WTC11 (cell line): ENCODE results near the gene CPB2.

Source experiments
- CBFB ChIP-seq: sonication (generic); formaldehyde crosslinking; IDR thresholded peaks from 2 replicates; pipeline ENCODE4 v1.8.1; 2022; ENCODE audit warnings: mild to moderate bottlenecking, low read depth, missing genetic modification reagents
- CREB1 ChIP-seq: sonication (generic); formaldehyde crosslinking; IDR thresholded peaks from 2 replicates; pipeline ENCODE4 v1.8.0; 2023; ENCODE audit warnings: mild to moderate bottlenecking, missing genetic modification reagents
- IRF2 ChIP-seq: sonication (generic); formaldehyde crosslinking; IDR thresholded peaks from 2 replicates; pipeline ENCODE4 v1.8.0; 2022; ENCODE audit warnings: low read depth, missing genetic modification reagents, borderline replicate concordance
- NFE2L1 ChIP-seq: sonication (generic); formaldehyde crosslinking; IDR thresholded peaks from 2 replicates; pipeline ENCODE4 v1.8.1; 2023; ENCODE audit warnings: missing genetic modification reagents
- NR2C2 ChIP-seq: sonication (generic); formaldehyde crosslinking; IDR thresholded peaks from 2 replicates; pipeline ENCODE4 v1.8.0; 2022; ENCODE audit warnings: mild to moderate bottlenecking, missing genetic modification reagents
- SMAD4 ChIP-seq: sonication (generic); formaldehyde crosslinking; IDR thresholded peaks from 2 replicates; pipeline ENCODE4 v1.8.0; 2022; ENCODE audit warnings: mild to moderate bottlenecking, missing genetic modification reagents
- ZBTB21 ChIP-seq: sonication (generic); formaldehyde crosslinking; IDR thresholded peaks from 2 replicates; pipeline ENCODE4 v1.8.1; 2023; ENCODE audit warnings: mild to moderate bottlenecking, missing genetic modification reagents, borderline replicate concordance
- ZNF416 ChIP-seq: fragments of 250-450 bp; sonication (Bioruptor Pico); IDR thresholded peaks from 2 replicates; pipeline ENCODE4 v1.9.0; 2021; ENCODE audit warnings: mild to moderate bottlenecking, inconsistent platforms
- TF ChIP-seq, protein P1 (sequence below): fragments of 200-600 bp; IDR thresholded peaks from 2 replicates; pipeline ENCODE4 v1.8.0; 2022; ENCODE audit warnings: antibody characterized with exemption
- TF ChIP-seq, protein P2 (sequence below): sonication (generic); formaldehyde crosslinking; IDR thresholded peaks from 2 replicates; pipeline ENCODE4 v1.8.0; 2022; ENCODE audit warnings: mild to moderate bottlenecking, missing genetic modification reagents
- TF ChIP-seq, protein P3 (sequence below): fragments of 250-450 bp; sonication (Bioruptor Pico); IDR thresholded peaks from 2 replicates; pipeline ENCODE4 v2.1.2; 2022; ENCODE audit warnings: mild to moderate bottlenecking, moderate library complexity
- TF ChIP-seq, protein P4 (sequence below): sonication (generic); formaldehyde crosslinking; conservative IDR thresholded peaks from 2 replicates; pipeline ENCODE4 v1.8.1; 2022; ENCODE audit warnings: mild to moderate bottlenecking, missing genetic modification reagents
- TF ChIP-seq, protein P5 (sequence below): sonication (generic); formaldehyde crosslinking; IDR thresholded peaks from 2 replicates; pipeline ENCODE4 v1.8.1; 2022; ENCODE audit warnings: missing genetic modification reagents, borderline replicate concordance
- TF ChIP-seq, protein P6 (sequence below): sonication (generic); formaldehyde crosslinking; IDR thresholded peaks from 2 replicates; pipeline ENCODE4 v1.8.1; 2022; ENCODE audit warnings: low read depth, mild to moderate bottlenecking, moderate library complexity, missing genetic modification reagents, borderline replicate concordance

DNA sequence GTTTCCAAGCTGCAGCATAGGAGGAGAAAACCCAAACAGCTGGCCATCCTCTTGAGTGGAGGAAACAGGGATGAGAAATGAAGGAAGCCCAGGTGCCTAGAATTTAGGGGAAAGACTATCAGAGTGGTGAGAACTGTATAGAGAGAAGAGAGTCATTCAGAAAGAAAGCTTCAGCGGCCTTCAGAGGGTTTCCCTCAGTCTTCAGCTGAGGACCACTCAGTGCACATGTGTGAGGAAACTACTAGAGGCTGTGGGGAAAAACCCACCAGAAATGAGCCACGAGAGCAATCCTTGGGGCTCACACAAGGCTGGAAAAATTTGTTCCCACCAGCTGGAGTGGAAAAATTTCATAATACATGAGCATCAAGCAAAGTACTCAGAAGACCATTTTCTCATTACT, 35.2 kb upstream of the CPB2 start:
- TF ChIP-seq, protein P1, sequence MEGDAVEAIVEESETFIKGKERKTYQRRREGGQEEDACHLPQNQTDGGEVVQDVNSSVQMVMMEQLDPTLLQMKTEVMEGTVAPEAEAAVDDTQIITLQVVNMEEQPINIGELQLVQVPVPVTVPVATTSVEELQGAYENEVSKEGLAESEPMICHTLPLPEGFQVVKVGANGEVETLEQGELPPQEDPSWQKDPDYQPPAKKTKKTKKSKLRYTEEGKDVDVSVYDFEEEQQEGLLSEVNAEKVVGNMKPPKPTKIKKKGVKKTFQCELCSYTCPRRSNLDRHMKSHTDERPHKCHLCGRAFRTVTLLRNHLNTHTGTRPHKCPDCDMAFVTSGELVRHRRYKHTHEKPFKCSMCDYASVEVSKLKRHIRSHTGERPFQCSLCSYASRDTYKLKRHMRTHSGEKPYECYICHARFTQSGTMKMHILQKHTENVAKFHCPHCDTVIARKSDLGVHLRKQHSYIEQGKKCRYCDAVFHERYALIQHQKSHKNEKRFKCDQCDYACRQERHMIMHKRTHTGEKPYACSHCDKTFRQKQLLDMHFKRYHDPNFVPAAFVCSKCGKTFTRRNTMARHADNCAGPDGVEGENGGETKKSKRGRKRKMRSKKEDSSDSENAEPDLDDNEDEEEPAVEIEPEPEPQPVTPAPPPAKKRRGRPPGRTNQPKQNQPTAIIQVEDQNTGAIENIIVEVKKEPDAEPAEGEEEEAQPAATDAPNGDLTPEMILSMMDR, result no peak
- TF ChIP-seq NFE2L1 (CRISPR knock-in tag) (no peak), SMAD4 (CRISPR knock-in tag) (no peak), ZBTB21 (CRISPR knock-in tag) (no peak), IRF2 (no peak), ZNF416 (no peak), CREB1 (no peak), CBFB (CRISPR knock-in tag) (no peak), NR2C2 (CRISPR knock-in tag) (no peak)
- TF ChIP-seq, protein P2, sequence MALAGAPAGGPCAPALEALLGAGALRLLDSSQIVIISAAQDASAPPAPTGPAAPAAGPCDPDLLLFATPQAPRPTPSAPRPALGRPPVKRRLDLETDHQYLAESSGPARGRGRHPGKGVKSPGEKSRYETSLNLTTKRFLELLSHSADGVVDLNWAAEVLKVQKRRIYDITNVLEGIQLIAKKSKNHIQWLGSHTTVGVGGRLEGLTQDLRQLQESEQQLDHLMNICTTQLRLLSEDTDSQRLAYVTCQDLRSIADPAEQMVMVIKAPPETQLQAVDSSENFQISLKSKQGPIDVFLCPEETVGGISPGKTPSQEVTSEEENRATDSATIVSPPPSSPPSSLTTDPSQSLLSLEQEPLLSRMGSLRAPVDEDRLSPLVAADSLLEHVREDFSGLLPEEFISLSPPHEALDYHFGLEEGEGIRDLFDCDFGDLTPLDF, result no peak
- TF ChIP-seq, protein P3, sequence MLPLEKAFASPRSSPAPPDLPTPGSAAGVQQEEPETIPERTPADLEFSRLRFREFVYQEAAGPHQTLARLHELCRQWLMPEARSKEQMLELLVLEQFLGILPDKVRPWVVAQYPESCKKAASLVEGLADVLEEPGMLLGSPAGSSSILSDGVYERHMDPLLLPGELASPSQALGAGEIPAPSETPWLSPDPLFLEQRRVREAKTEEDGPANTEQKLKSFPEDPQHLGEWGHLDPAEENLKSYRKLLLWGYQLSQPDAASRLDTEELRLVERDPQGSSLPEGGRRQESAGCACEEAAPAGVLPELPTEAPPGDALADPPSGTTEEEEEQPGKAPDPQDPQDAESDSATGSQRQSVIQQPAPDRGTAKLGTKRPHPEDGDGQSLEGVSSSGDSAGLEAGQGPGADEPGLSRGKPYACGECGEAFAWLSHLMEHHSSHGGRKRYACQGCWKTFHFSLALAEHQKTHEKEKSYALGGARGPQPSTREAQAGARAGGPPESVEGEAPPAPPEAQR (CRISPR knock-in tag), result no peak
- TF ChIP-seq, protein P4, sequence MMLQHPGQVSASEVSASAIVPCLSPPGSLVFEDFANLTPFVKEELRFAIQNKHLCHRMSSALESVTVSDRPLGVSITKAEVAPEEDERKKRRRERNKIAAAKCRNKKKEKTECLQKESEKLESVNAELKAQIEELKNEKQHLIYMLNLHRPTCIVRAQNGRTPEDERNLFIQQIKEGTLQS (CRISPR knock-in tag), result no peak
- TF ChIP-seq, protein P5, sequence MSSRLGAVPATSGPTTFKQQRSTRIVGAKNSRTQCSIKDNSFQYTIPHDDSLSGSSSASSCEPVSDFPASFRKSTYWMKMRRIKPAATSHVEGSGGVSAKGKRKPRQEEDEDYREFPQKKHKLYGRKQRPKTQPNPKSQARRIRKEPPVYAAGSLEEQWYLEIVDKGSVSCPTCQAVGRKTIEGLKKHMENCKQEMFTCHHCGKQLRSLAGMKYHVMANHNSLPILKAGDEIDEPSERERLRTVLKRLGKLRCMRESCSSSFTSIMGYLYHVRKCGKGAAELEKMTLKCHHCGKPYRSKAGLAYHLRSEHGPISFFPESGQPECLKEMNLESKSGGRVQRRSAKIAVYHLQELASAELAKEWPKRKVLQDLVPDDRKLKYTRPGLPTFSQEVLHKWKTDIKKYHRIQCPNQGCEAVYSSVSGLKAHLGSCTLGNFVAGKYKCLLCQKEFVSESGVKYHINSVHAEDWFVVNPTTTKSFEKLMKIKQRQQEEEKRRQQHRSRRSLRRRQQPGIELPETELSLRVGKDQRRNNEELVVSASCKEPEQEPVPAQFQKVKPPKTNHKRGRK (CRISPR knock-in tag), result no peak
- TF ChIP-seq, protein P6, sequence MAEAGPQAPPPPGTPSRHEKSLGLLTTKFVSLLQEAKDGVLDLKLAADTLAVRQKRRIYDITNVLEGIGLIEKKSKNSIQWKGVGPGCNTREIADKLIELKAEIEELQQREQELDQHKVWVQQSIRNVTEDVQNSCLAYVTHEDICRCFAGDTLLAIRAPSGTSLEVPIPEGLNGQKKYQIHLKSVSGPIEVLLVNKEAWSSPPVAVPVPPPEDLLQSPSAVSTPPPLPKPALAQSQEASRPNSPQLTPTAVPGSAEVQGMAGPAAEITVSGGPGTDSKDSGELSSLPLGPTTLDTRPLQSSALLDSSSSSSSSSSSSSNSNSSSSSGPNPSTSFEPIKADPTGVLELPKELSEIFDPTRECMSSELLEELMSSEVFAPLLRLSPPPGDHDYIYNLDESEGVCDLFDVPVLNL (CRISPR knock-in tag), result no peak
